ENCODE data around the gene ZHX3. TPM values are rescaled to one million over a fixed set of nuclear protein-coding genes. Genes with fewer than 3 reads are reported as not detected.

The ZHX3 gene
- total RNA-seq, 1 experiment from 2014 or later: 21.5 TPM

DNA sequence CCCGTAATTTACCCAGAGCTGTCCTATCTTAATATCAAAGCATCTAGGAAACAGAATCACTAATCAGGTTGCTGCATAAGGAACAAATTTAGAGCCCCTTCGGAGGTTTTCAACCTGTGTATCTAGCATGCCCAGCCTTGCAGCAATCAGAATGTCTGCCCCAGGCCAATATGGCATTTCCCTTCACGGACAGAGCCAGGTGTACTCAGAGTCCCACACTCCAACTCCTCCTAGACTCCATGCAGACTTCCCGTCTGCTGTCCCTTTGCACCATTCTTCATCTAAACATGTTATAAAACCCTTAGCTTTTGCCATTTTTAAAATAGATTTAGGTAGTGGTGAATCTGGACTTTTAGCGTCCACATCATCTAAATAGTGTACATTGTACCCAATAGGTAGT, 61.0 kb downstream of the ZHX3 start:
- H3F3A ChIP-seq (ENCODE audit: insufficient read depth, low read depth): no peaks in the 10 kb centered on the region
- BruUV-seq (replicated peaks): no TSS peak
- H3K79me2 ChIP-seq (ENCODE audit: low read depth): no peaks in the 10 kb centered on the region
- intact Hi-C loops (cut with micrococcal nuclease; ENCODE audit: unreplicated experiment): no loop called here
- H3K9me3 ChIP-seq (ENCODE audit: insufficient read depth, low read depth): no peaks in the 10 kb centered on the region
- no peaks in the 10 kb centered on the region for H3K27me3 ChIP-seq (ENCODE audit: insufficient read depth, low read depth)
- CTCF ChIA-PET: no interaction called here
- no peak overlapping the region for H3K27ac ChIP-seq
- H3K36me3 ChIP-seq (ENCODE audit: low read depth): no peaks in the 10 kb centered on the region
- no peaks in the 10 kb centered on the region for H3K4me1 ChIP-seq (replicated peaks; ENCODE audit: insufficient read depth)
- H3K4me2 ChIP-seq: no peak overlapping the region
- no peaks in the 10 kb centered on the region for H4K20me1 ChIP-seq (ENCODE audit: insufficient read depth)
- DNase-seq: no peak
- POLR2A ChIA-PET (ENCODE audit: unreplicated experiment): interaction anchor here (0.7 kb wide), 1 partner anchor 42 kb away, joined by 4 read pairs; no protein-coding TSS in a partner anchor
- no peak overlapping the region for H2AFZ ChIP-seq
- H3K9me2 ChIP-seq (ENCODE audit: insufficient read depth): 0 out of 2 replicates have a peak, but pooled peaks cover 4% of the 10 kb centered on the region
- TF ChIP-seq EZH2 (IDR thresholded peaks at IDR 0.05; ENCODE audit: low read depth): no peak
- TF ChIP-seq, protein P1, sequence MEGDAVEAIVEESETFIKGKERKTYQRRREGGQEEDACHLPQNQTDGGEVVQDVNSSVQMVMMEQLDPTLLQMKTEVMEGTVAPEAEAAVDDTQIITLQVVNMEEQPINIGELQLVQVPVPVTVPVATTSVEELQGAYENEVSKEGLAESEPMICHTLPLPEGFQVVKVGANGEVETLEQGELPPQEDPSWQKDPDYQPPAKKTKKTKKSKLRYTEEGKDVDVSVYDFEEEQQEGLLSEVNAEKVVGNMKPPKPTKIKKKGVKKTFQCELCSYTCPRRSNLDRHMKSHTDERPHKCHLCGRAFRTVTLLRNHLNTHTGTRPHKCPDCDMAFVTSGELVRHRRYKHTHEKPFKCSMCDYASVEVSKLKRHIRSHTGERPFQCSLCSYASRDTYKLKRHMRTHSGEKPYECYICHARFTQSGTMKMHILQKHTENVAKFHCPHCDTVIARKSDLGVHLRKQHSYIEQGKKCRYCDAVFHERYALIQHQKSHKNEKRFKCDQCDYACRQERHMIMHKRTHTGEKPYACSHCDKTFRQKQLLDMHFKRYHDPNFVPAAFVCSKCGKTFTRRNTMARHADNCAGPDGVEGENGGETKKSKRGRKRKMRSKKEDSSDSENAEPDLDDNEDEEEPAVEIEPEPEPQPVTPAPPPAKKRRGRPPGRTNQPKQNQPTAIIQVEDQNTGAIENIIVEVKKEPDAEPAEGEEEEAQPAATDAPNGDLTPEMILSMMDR (conservative IDR thresholded peaks at IDR 0.05): no peak
- no peak overlapping the region for H3K4me3 ChIP-seq

GRCh38 chr20:41255655-41256054, 61.9 kb downstream of the ZHX3 start:
- no peaks in the 10 kb centered on the region for H3K4me1 ChIP-seq (replicated peaks; ENCODE audit: insufficient read depth)
- BruUV-seq (replicated peaks): no TSS peak
- H3K9me2 ChIP-seq (ENCODE audit: insufficient read depth): 0 out of 2 replicates have a peak, but pooled peaks cover 2% of the 10 kb centered on the region
- H3K36me3 ChIP-seq (ENCODE audit: low read depth): no peaks in the 10 kb centered on the region
- no peak overlapping the region for H3K4me2 ChIP-seq
- no peak overlapping the region for H3K4me3 ChIP-seq
- H3K9me3 ChIP-seq (ENCODE audit: insufficient read depth, low read depth): no peaks in the 10 kb centered on the region
- POLR2A ChIA-PET (ENCODE audit: unreplicated experiment): no interaction called here
- DNase-seq: no peak
- TF ChIP-seq EZH2 (IDR thresholded peaks at IDR 0.05; ENCODE audit: low read depth): no peak
- TF ChIP-seq, protein P1 (conservative IDR thresholded peaks at IDR 0.05): no peak
- no peak overlapping the region for H2AFZ ChIP-seq
- intact Hi-C loops (cut with micrococcal nuclease; ENCODE audit: unreplicated experiment): no loop called here
- CTCF ChIA-PET: no interaction called here
- H3F3A ChIP-seq (ENCODE audit: insufficient read depth, low read depth): no peaks in the 10 kb centered on the region
- H3K27ac ChIP-seq: no peak overlapping the region
- H4K20me1 ChIP-seq (ENCODE audit: insufficient read depth): no peaks in the 10 kb centered on the region
- H3K27me3 ChIP-seq (ENCODE audit: insufficient read depth, low read depth): no peaks in the 10 kb centered on the region
- H3K79me2 ChIP-seq (ENCODE audit: low read depth): no peaks in the 10 kb centered on the region

- Histone ChIP-seq H3F3A (ENCODE audit: insufficient read depth, low read depth) (no peaks in the 10 kb centered on the region; the same call in 1 of the 2 replicates), H3K27ac (no peak overlapping the region), H3K79me2 (ENCODE audit: low read depth) (no peaks in the 10 kb centered on the region), H3K36me3 (ENCODE audit: low read depth) (no peaks in the 10 kb centered on the region), H3K4me2 (no peak overlapping the region), H3K27me3 (ENCODE audit: insufficient read depth, low read depth) (no peaks in the 10 kb centered on the region), H3K9me2 (ENCODE audit: insufficient read depth) (no peaks in the 10 kb centered on the region), H3K9me3 (ENCODE audit: insufficient read depth, low read depth) (no peaks in the 10 kb centered on the region), H3K4me3 (no peak overlapping the region), H3K4me1 (replicated peaks; ENCODE audit: insufficient read depth) (peaks cover 7% of the 10 kb centered on the region; the same call in 1 of the 2 replicates), H2AFZ (no peak overlapping the region), H4K20me1 (ENCODE audit: insufficient read depth) (no peaks in the 10 kb centered on the region; the same call in 1 of the 2 replicates)
- TF ChIP-seq EZH2 (IDR thresholded peaks at IDR 0.05; ENCODE audit: low read depth): no peak
- TF ChIP-seq, protein P1 (conservative IDR thresholded peaks at IDR 0.05): peak; percentile 19; the same call in 1 of the 2 replicates
- peak; percentile 31 to 38 for DNase-seq
- CTCF ChIA-PET: no interaction called here
- POLR2A ChIA-PET (ENCODE audit: unreplicated experiment): no interaction called here
- intact Hi-C loops (cut with micrococcal nuclease; ENCODE audit: unreplicated experiment): no loop called here
- BruUV-seq (replicated peaks): no TSS peak
These were observed 67.9 kb downstream of the ZHX3 start for GRCh38 chr20:41249411-41250281.

All from PC-9 (cell line).